IMR-90 (cell line): Measurements from ENCODE around the gene SLC15A3. TPM values are rescaled to one million over a fixed set of nuclear protein-coding genes. Genes with fewer than 3 reads are reported as not detected.

Experiments
- ATAC-seq: fragments of 200-7000 bp; cut with Tn5 transposase; 2 replicates; pipeline ENCODE4 v1.9.1; 2020; ENCODE audit warnings: low read depth, mild to moderate bottlenecking, moderate library complexity
- BruUV-seq: library from RNA; stranded (reverse); fragments of 400-500 nt; replicated peaks from 2 replicates; lab custom pipeline; 2021; lab: Mats Ljungman, UMichigan
- CTCF ChIA-PET: fragments of 300-600 bp; formaldehyde crosslinking; extraction: SDS; loops from one replicate; lab custom pipeline; 2021; ENCODE audit warnings: antibody characterized with exemption; lab: Yijun Ruan, JAX
- POLR2A ChIA-PET: fragments of 300-600 bp; sonication (Branson Sonifier 250); formaldehyde crosslinking; loops from one replicate; lab custom pipeline; 2022; ENCODE audit warnings: antibody characterized with exemption; ENCODE audit not compliant: unreplicated experiment; lab: Charles Lee
- DNase-seq: peaks from one replicate; pipeline ENCODE4 v3.0.0; 2013
- H2AFZ ChIP-seq: replicated peaks from 2 replicates; pipeline ENCODE3; 2013; ENCODE audit warnings: low read length, mild to moderate bottlenecking; ENCODE audit not compliant: poor library complexity
- H2AK5ac ChIP-seq: 2 replicates; pipeline ENCODE4 v1.6.1; 2013; ENCODE audit warnings: low read depth, low read length, inconsistent platforms
- H2AK9ac ChIP-seq: replicated peaks from 2 replicates; pipeline ENCODE3; 2013; ENCODE audit warnings: mild to moderate bottlenecking, low read depth, low read length, moderate library complexity; ENCODE audit not compliant: poor library complexity
- H2BK120ac ChIP-seq: 2 replicates; pipeline ENCODE4 v1.6.1; 2013; ENCODE audit warnings: low read depth, low read length, inconsistent platforms
- H2BK15ac ChIP-seq: 3 replicates; pipeline ENCODE4 v1.6.1; 2013; ENCODE audit warnings: low read depth, low read length, inconsistent platforms
- H2BK20ac ChIP-seq: 2 replicates; pipeline ENCODE4 v1.6.1; 2013; ENCODE audit warnings: low read depth, mild to moderate bottlenecking, inconsistent platforms, low read length, moderate library complexity
- H2BK5ac ChIP-seq: 2 replicates; pipeline ENCODE4 v1.6.1; 2013; ENCODE audit warnings: mild to moderate bottlenecking, low read depth, low read length, inconsistent platforms; ENCODE audit not compliant: poor library complexity, severe bottlenecking
- H3K14ac ChIP-seq: replicated peaks from 2 replicates; pipeline ENCODE4 v1.6.1; 2013; ENCODE audit warnings: low read depth, low read length, inconsistent platforms
- H3K18ac ChIP-seq: 2 replicates; pipeline ENCODE4 v1.6.1; 2013; ENCODE audit warnings: low read depth, low read length, control low read depth
- H3K23ac ChIP-seq: 2 replicates; pipeline ENCODE4 v1.6.1; 2013; ENCODE audit warnings: low read depth, low read length, inconsistent platforms
- H3K27ac ChIP-seq: 2 replicates; pipeline ENCODE4 v1.5.1; 2013; ENCODE audit warnings: mild to moderate bottlenecking, control low read depth, low read length; ENCODE audit not compliant: insufficient read depth
- H3K27me3 ChIP-seq: 2 replicates; pipeline ENCODE4 v1.6.1; 2013; ENCODE audit warnings: low read length; ENCODE audit not compliant: control insufficient read depth, insufficient read depth
- H3K36me3 ChIP-seq: 2 replicates; pipeline ENCODE4 v1.6.1; 2013; ENCODE audit warnings: low read length, mixed read lengths; ENCODE audit not compliant: control insufficient read depth, insufficient read depth
- H3K4ac ChIP-seq: 2 replicates; pipeline ENCODE4 v1.6.1; 2013; ENCODE audit warnings: low read depth, low read length, inconsistent platforms
- H3K4me1 ChIP-seq: 2 replicates; pipeline ENCODE4 v1.6.1; 2013; ENCODE audit warnings: low read length, mixed read lengths; ENCODE audit not compliant: control insufficient read depth, insufficient read depth
- H3K4me2 ChIP-seq: 2 replicates; pipeline ENCODE4 v1.6.1; 2013; ENCODE audit warnings: low read depth, mild to moderate bottlenecking, control low read depth, low read length, moderate library complexity
- H3K4me3 ChIP-seq: 2 replicates; pipeline ENCODE4 v1.5.1; 2013; ENCODE audit warnings: low read depth, mild to moderate bottlenecking, control low read depth, low read length, moderate library complexity; ENCODE audit not compliant: insufficient read depth
- H3K56ac ChIP-seq: 2 replicates; pipeline ENCODE4 v1.6.1; 2013; ENCODE audit warnings: low read length, inconsistent platforms; ENCODE audit not compliant: insufficient read depth; ENCODE audit errors: extremely low read depth
- H3K79me1 ChIP-seq, 2 experiments: 2 replicates each; pipeline ENCODE4 v1.6.1; 2013; ENCODE audit warnings: low read length in 2 of 2, inconsistent platforms in 1 of 2, low read depth in 1 of 2
- H3K9ac ChIP-seq: 2 replicates; pipeline ENCODE4 v1.6.1; 2013; ENCODE audit warnings: low read depth, low read length, control low read depth
- H3K9me1 ChIP-seq: 2 replicates; pipeline ENCODE4 v1.6.1; 2013; ENCODE audit warnings: low read length, inconsistent platforms; ENCODE audit not compliant: insufficient read depth
- H3K9me3 ChIP-seq: 2 replicates; pipeline ENCODE4 v1.6.1; 2013; ENCODE audit warnings: low read length; ENCODE audit not compliant: control insufficient read depth, insufficient read depth
- H4K20me1 ChIP-seq: 2 replicates; pipeline ENCODE4 v1.6.1; 2013; ENCODE audit warnings: low read length, inconsistent platforms; ENCODE audit not compliant: insufficient read depth
- H4K5ac ChIP-seq: 2 replicates; pipeline ENCODE4 v1.6.1; 2013; ENCODE audit warnings: mild to moderate bottlenecking, low read depth, low read length, control low read depth
- H4K8ac ChIP-seq, 2 experiments: 2 replicates each; pipeline ENCODE4 v1.6.1; 2013; ENCODE audit warnings: low read depth in 2 of 2, low read length in 2 of 2, control low read depth in 1 of 2, inconsistent platforms in 1 of 2
- H4K91ac ChIP-seq: 2 replicates; pipeline ENCODE4 v1.6.1; 2013; ENCODE audit warnings: low read depth, low read length, inconsistent platforms; ENCODE audit not compliant: insufficient read depth
- BHLHE40 ChIP-seq: fragments of 150-350 bp; IDR thresholded peaks from 2 replicates; pipeline ENCODE4 v1.6.1; 2016; ENCODE audit warnings: mild to moderate bottlenecking, low read depth, low read length
- CEBPB ChIP-seq: IDR thresholded peaks from 2 replicates; pipeline ENCODE4 v1.6.1; 2012; ENCODE audit warnings: low read depth, low read length, improper control_type of control experiment
- CHD1 ChIP-seq: IDR thresholded peaks from 2 replicates; pipeline ENCODE4 v1.6.1; 2012; ENCODE audit warnings: low read depth, low read length, improper control_type of control experiment
- FOS ChIP-seq: fragments of 150-350 bp; IDR thresholded peaks from 2 replicates; pipeline ENCODE4 v1.6.1; 2016; ENCODE audit warnings: low read depth, low read length
- MAFK ChIP-seq: IDR thresholded peaks from 2 replicates; pipeline ENCODE4 v1.6.1; 2012; ENCODE audit warnings: low read depth, low read length, improper control_type of control experiment
- MAZ ChIP-seq: IDR thresholded peaks from 2 replicates; pipeline ENCODE4 v1.6.1; 2012; ENCODE audit warnings: low read depth, mild to moderate bottlenecking, low read length, improper control_type of control experiment, moderate library complexity, borderline replicate concordance
- MXI1 ChIP-seq: IDR thresholded peaks from 2 replicates; pipeline ENCODE4 v1.6.1; 2012; ENCODE audit warnings: low read depth, mild to moderate bottlenecking, low read length, moderate library complexity, borderline replicate concordance
- NFE2L2 ChIP-seq: fragments of 150-350 bp; IDR thresholded peaks from 2 replicates; pipeline ENCODE4 v1.6.1; 2016; ENCODE audit warnings: low read depth, mild to moderate bottlenecking, low read length
- POLR2A ChIP-seq: IDR thresholded peaks from 2 replicates; pipeline ENCODE4 v1.6.1; 2012; ENCODE audit warnings: mild to moderate bottlenecking, low read depth, low read length
- RAD21 ChIP-seq: IDR thresholded peaks from 2 replicates; pipeline ENCODE4 v1.6.1; 2012; ENCODE audit warnings: low read length, improper control_type of control experiment
- RCOR1 ChIP-seq: IDR thresholded peaks from 2 replicates; pipeline ENCODE4 v1.6.1; 2012; ENCODE audit warnings: mild to moderate bottlenecking, low read length, improper control_type of control experiment; ENCODE audit not compliant: insufficient replicate concordance
- RFX5 ChIP-seq: IDR thresholded peaks from 2 replicates; pipeline ENCODE4 v1.8.0; 2012; ENCODE audit warnings: low read depth, mild to moderate bottlenecking, low read length, moderate library complexity
- SMC3 ChIP-seq: fragments of 150-350 bp; IDR thresholded peaks from 2 replicates; pipeline ENCODE4 v1.6.1; 2016; ENCODE audit warnings: low read depth, mild to moderate bottlenecking, antibody characterized with exemption, low read length, moderate library complexity
- WGBS, 2 experiments: methylation state at CpG; one replicate each; pipeline versions ENCODE4 v1.1.5 to v1.1.7; 2013; ENCODE audit warnings: missing lambda C conversion rate in 2 of 2; ENCODE audit not compliant: insufficient read length in 1 of 2; ENCODE audit errors: extremely low coverage in 2 of 2; 5-methylcytosine and 5-hydroxymethylcytosine counted together
- dilution Hi-C: fragments of 300-500 bp; cut with HindIII; formaldehyde crosslinking; loops from one replicate; pipeline ENCODE4 v1.14.3; 2018; ENCODE audit warnings: low sequenced_read_pairs; ENCODE audit not compliant: unreplicated experiment
- in situ Hi-C: fragments of 300-500 bp; cut with MboI; formaldehyde crosslinking; loops from 3 replicates; pipeline ENCODE4 v1.14.3; 2019; ENCODE audit warnings: low sequenced_read_pairs, inconsistent platforms, mixed read lengths
- intact Hi-C: fragments of 100-400 bp; cut with micrococcal nuclease; formaldehyde crosslinking; loops from 2 replicates; pipeline ENCODE4 v1.10.0; 2022
- polyA plus RNA-seq, 3 experiments: library from polyadenylated mRNA; depleted of rRNA; stranded (reverse); fragments of >200 nt; gene quantifications; 2 replicates each; pipeline ENCODE4 v1.2.3, GENCODE V29; 2012; ENCODE audit warnings: low replicate concordance in 1 of 3
- total RNA-seq: library from RNA; depleted of rRNA; stranded (reverse); fragments of >200 nt; gene quantifications from 2 replicates; pipeline ENCODE4 v1.2.3, GENCODE V29; 2012
- TF ChIP-seq, protein P1 (sequence below): fragments of 150-350 bp; IDR thresholded peaks from 2 replicates; pipeline ENCODE4 v1.6.1; 2016; ENCODE audit warnings: low read depth, mild to moderate bottlenecking, low read length, moderate library complexity, borderline replicate concordance
- TF ChIP-seq, protein P2 (sequence below): conservative IDR thresholded peaks from 2 replicates; pipeline ENCODE4 v1.5.1; 2012; ENCODE audit warnings: mild to moderate bottlenecking, low read depth, low read length, improper control_type of control experiment
- TF ChIP-seq, protein P3 (sequence below): fragments of 150-350 bp; IDR thresholded peaks from 2 replicates; pipeline ENCODE4 v1.6.1; 2017; ENCODE audit warnings: mild to moderate bottlenecking, antibody characterized with exemption, low read length, low read depth

The SLC15A3 gene
- total and polyA plus RNA-seq, 2 of the 4 experiments (the other 2 are of a cell fraction), result 3.2 to 4.4 TPM

DNA sequence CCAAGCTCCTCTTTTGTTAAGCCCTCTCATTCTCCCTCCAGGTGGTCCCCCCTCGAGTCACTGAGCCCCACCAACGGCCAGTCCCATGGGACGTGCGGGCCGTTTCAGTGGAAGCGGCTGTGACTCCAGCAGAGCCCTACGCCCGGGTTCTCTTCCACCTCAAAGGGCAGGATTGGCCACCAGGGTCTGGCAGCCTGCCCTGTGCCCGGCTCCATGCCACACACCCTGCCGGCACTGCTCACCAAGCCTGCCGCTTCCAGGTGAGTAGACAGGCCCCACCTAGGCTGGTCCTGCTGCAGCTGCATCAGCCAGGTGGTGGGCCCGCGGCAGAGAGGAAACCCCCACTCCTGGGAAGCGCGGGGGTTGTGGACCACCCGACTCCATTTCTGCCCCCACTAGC, 24.4 kb downstream of the SLC15A3 start:
- H3K4ac ChIP-seq, result no peak overlapping the region
- in situ Hi-C loops, result no loop called here
- DNase-seq (no peak), ATAC-seq (no peak)
- H2BK20ac ChIP-seq, result no peak overlapping the region
- H2AFZ ChIP-seq, result no peak overlapping the region
- BruUV-seq, result no TSS peak
- no peak for TF ChIP-seq CHD1
- no peak for TF ChIP-seq RFX5
- no peak for TF ChIP-seq RCOR1
- TF ChIP-seq MAFK, result no peak
- TF ChIP-seq, protein P1, sequence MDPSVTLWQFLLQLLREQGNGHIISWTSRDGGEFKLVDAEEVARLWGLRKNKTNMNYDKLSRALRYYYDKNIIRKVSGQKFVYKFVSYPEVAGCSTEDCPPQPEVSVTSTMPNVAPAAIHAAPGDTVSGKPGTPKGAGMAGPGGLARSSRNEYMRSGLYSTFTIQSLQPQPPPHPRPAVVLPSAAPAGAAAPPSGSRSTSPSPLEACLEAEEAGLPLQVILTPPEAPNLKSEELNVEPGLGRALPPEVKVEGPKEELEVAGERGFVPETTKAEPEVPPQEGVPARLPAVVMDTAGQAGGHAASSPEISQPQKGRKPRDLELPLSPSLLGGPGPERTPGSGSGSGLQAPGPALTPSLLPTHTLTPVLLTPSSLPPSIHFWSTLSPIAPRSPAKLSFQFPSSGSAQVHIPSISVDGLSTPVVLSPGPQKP, result no peak
- TF ChIP-seq MXI1, result no peak
- TF ChIP-seq SMC3, result no peak
- no peak for TF ChIP-seq BHLHE40
- no peak for TF ChIP-seq CEBPB
- no peak for TF ChIP-seq FOS
- TF ChIP-seq, protein P2, sequence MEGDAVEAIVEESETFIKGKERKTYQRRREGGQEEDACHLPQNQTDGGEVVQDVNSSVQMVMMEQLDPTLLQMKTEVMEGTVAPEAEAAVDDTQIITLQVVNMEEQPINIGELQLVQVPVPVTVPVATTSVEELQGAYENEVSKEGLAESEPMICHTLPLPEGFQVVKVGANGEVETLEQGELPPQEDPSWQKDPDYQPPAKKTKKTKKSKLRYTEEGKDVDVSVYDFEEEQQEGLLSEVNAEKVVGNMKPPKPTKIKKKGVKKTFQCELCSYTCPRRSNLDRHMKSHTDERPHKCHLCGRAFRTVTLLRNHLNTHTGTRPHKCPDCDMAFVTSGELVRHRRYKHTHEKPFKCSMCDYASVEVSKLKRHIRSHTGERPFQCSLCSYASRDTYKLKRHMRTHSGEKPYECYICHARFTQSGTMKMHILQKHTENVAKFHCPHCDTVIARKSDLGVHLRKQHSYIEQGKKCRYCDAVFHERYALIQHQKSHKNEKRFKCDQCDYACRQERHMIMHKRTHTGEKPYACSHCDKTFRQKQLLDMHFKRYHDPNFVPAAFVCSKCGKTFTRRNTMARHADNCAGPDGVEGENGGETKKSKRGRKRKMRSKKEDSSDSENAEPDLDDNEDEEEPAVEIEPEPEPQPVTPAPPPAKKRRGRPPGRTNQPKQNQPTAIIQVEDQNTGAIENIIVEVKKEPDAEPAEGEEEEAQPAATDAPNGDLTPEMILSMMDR, result no peak
- TF ChIP-seq, protein P3, sequence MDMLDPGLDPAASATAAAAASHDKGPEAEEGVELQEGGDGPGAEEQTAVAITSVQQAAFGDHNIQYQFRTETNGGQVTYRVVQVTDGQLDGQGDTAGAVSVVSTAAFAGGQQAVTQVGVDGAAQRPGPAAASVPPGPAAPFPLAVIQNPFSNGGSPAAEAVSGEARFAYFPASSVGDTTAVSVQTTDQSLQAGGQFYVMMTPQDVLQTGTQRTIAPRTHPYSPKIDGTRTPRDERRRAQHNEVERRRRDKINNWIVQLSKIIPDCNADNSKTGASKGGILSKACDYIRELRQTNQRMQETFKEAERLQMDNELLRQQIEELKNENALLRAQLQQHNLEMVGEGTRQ, result no peak
- TF ChIP-seq POLR2A, result no peak
- TF ChIP-seq RAD21, result no peak
- no peak for TF ChIP-seq NFE2L2
- no peak for TF ChIP-seq MAZ
- H3K56ac ChIP-seq, result no peak overlapping the region
- ChIA-PET POLR2A (no interaction called here), CTCF (no interaction called here)
- H2BK120ac ChIP-seq, result no peak overlapping the region
- no peaks in the 10 kb centered on the region for H3K27me3 ChIP-seq
- H3K4me1 ChIP-seq, result peaks cover 14% of the 10 kb centered on the region
- peaks cover 7% of the 10 kb centered on the region; the same call in 1 of the 2 replicates for H3K9me1 ChIP-seq
- no peak overlapping the region for H2BK15ac ChIP-seq
- dilution Hi-C loops, result no loop called here
- H3K23ac ChIP-seq, result no peak overlapping the region
- peaks cover 12% of the 10 kb centered on the region for H4K20me1 ChIP-seq
- H4K8ac ChIP-seq, result no peak overlapping the region
- H4K5ac ChIP-seq, result no peak overlapping the region
- H2AK5ac ChIP-seq, result no peak overlapping the region
- H2BK5ac ChIP-seq, result no peak overlapping the region
- H3K9ac ChIP-seq, result no peak overlapping the region
- no peak overlapping the region for H3K18ac ChIP-seq
- no peak overlapping the region for H2AK9ac ChIP-seq
- H4K91ac ChIP-seq, result no peak overlapping the region
- WGBS, 2 experiments, result 95% methylated on average over 8 of the region's 16 CpGs; no CpG with 5 or more reads in 1 of the 2 experiments
- peaks cover 5 to 28% of the 10 kb centered on the region in 2 experiments; a peak in 3 of 4 replicates for H3K79me1 ChIP-seq
- H3K4me2 ChIP-seq, result no peak overlapping the region
- no peak overlapping the region for H3K27ac ChIP-seq
- H3K36me3 ChIP-seq, result peaks cover 34% of the 10 kb centered on the region
- no peak overlapping the region for H3K4me3 ChIP-seq
- intact Hi-C loops, result no loop called here
- no peak overlapping the region for H3K14ac ChIP-seq
- H3K9me3 ChIP-seq, result no peaks in the 10 kb centered on the region
